ENCODE data around the gene UGT1A6. TPM values are rescaled to one million over a fixed set of nuclear protein-coding genes. Genes with fewer than 3 reads are reported as not detected.

Gene UGT1A6
- total RNA-seq, 1 experiment from 2014 or later, result 18.3 TPM

DNA sequence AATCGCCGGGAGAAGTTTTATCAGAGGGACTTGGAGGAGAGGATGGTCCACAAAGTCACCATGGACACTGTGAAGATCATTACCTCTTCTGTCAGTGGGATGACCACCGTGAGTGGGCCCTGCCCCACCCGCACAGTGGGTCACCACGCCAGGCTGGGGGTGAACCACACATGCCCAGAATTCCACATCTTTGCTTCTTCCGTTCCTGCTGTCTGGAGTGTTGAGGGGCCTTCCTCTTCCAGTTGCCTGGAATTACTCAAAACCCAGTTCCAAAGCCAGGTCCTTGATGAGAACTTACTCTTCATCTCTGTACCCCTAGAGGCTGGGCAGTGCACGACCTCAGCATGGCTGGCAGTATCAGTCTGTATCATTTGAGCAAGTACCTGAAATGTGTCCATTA is 107.5 kb downstream of the UGT1A6 start:
- DNase-seq (ENCODE audit: low spot score), result no peak

DNA sequence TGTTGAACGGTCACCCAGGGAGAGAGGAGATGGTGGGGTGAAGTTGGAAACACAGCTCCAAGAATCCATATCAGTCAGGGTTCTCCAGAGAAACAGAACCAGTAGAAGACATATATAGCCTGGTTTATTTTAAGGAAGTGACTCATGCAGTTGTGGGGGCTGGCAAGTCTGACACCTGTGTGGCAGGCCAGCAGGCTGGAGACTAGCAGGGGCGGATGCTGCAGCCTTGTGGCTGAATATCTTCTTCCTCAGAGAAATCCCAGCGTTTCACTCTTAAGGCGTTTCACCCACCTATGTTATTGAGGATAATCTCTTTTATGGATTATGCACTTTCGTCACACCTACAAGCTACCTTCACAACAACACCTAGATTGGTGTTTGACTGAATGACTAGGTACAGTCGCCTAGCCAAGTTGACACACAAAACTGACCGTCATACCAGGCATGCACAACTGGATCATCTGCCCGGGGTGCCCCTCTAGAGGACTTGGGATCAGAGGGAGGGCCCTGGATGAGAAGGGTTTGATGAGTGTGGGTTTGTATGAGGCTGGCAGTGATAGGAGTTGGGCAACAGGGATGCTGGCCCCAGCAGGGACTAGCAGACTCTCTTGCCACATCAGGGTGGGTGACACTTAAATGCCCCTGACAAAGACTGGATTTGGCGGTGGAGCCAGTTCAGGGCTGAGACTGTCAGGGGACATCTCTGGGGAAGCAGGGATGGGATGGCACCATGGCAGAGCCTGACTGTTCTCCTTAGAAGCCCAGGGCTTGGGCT is 108.9 kb downstream of the UGT1A6 start:
- DNase-seq (ENCODE audit: low spot score), result peak; percentile 80

DNA sequence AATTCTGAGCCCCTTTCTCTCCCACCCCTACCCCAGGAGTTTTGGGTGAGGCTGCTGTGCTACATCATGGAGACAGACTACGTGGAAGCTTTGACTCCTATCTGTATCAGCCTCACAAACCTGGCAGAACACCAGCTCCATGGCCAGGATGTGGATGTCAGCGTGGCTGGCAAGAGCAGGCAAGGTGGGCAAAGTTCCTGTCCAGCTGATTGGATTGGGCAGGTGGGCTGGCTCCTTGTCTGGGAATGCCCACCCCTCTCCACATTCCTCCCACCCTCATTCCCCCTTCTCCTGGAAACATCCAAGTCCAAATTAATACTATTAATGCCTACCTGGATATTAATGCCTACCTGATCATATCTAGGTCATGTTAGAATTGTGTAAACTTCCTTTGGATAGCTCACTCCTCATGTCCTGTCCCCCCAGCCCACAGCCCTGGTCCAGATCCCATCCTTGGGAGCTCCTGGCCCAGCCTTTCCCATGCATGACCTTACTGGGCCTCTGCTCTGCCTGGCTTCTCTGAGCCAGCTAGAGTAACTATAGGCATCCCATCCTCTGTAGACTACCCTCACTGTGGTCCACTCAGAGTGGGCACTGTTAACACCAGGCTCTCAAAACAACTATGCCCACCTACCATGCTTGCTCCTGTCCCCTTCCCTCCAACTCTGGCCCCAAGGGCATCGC is 109.6 kb downstream of the UGT1A6 start:
- no peak for DNase-seq (ENCODE audit: low spot score)

DNA sequence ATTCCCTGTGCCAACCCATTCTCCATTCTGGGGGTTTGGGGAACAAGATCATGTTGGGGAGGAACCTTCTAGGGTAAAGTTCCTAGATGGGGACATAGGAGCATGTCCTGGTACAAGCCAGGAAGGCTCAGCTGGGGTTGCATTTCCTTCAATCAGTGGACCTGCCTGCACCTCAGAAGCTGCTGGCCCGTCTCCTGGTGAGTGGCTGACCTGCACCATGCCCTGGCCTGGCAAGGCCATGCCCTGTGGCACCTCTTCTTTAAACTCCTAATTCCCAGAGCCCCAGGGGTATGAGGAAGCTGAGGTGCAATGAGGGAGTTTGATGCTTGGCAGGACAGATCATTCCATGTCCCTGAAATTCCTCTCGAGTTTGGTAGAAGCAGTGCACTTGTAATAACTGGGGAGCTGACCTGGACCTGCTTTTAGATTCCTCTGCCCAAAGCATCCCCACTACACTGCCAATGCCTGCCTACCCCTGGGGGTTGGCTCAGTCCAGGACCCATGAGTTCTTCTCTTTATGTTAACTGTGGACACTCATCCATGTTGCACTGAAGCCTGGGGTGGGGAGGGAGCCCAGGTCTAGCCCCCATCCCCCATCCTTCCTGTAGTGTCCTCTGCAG is 110.7 kb downstream of the UGT1A6 start:
- no peak for DNase-seq (ENCODE audit: low spot score)

DNA sequence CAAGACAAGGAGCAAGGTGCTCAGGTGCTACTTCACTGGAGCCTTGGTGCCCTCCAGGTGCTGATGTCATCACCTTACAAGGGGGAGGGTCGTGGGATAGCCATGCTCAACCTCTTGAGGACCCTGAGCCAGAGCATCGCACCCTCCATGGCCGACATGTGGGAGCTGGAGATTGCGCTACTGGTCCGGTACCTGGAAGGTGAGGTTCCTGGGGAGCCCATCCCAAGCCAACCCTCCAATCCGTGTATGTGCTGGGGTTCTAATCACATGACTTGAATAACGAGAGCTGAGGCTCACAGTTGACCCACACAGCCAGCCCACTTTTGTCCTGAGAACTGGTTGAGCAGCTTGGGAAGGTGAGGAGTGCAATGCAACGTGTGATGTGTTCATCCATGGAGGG is 111.3 kb downstream of the UGT1A6 start:
- no peak for DNase-seq (ENCODE audit: low spot score)

DNA sequence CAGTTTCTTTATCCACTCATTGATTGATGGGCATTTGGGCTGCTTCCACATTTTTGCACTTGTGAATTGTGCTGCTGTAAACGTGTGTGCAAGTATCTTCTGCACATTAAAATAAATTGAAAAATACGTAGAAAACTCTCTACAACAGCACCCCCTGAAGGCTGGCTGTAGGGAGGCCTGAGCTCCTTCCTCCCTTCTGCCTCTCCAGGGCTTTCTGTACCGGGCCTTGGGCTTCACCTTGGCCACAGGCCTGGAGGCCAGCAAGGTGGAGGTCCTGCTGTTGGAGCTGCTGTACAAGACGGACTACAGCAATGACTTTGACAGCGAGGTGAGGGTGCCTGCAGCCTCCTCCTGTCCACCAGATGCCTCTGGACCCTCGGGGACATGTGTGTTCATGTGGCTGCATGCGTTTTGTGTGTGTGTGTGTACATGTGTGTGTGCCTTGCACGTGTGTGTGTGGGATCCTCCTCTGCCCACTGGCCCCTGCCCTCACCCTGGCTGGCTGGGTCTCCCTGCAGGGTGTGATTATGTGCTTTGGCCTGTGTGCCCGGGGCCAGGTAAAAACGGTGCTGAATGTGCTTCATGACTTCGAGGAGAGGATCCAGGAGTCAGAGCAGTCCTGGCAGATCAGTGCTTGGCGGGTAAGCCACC is 114.7 kb downstream of the UGT1A6 start:
- no peak for DNase-seq (ENCODE audit: low spot score)

DNA sequence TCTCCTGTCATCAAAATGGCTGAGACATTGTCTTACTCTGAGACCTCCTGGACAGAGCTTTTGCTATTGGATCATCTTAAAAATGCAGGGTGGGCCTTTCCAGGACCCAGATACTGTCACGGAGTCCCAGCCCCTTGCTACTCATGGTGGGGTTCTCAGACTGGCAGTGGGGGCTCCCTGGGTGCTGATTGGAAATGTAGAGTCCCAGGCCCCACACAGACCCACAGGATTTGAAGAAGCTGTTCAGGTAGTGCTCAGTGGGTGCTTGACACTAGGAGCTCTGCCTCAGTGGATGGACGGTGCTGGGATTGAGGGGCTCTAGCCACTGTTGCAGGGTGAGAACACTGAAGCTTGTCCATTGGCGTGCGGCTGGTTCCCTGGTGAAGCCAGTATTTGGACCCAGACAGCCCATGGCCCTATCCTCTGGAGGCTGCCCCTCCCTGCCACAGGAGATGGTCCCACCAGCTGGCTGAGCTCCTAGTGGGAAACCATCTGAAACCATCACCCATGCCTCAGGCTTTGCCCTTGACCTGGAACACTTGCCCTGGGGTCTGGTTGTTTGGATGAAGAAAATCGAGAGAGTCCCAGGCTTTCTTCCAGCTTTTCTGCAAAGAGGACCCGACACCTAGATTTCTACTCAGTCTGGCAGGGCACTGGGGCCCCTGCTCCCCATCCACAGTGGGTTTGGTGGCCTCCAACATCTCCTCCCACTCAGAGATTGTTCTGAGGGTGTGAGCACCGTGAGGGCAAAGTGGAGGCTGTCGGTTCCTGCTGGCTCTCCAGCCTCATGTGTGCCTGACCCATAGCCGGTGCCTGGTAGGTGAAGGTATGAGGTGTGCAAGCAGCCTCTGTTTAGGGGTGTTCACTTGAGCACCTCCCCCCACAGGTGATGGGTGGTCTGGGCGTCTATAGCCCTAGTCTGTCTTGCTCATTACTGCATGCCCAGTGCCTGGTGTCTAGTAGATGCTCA is 115.6 kb downstream of the UGT1A6 start:
- no peak for DNase-seq (ENCODE audit: low spot score)

DNA sequence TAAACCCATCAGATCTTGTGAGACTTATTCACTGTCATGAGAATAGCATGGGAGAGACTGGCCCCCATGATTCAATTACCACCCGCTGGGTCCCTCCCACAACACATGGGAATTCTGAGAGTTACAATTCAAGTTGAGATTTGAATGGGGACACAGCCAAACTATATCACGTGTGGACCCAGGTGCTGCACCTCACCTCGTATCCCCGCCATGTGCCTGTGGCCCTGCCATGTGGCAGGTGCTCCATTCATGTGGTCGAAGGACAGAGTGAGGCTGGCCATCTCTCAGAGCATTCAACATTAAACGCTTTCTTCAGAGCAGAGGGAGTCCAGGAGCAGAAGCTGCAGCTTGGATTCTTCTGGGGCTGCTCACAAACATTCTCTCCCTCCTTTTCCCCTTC is 117.7 kb downstream of the UGT1A6 start:
- DNase-seq (ENCODE audit: low spot score), result no peak

DNA sequence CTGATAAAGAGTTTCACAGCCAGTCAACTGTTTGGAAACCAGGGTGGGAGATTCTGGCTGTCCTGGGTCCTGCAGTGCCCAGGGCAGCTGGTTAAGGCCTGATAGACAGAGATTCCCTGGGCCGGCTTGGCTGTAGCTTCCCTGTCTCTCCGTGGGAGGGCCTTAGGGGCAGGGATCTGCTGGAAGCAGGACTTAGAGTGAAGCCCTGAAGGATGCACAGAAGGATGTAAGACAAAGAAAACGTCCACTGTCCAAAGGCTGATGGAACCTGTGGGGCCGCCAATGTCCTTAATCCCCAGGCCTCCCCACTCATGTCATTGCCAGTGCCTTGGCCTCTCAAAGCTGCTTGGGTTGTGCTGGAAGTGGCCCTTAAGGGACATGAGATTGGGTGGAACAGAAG is 118.4 kb downstream of the UGT1A6 start:
- DNase-seq (ENCODE audit: low spot score), result no peak

DNA sequence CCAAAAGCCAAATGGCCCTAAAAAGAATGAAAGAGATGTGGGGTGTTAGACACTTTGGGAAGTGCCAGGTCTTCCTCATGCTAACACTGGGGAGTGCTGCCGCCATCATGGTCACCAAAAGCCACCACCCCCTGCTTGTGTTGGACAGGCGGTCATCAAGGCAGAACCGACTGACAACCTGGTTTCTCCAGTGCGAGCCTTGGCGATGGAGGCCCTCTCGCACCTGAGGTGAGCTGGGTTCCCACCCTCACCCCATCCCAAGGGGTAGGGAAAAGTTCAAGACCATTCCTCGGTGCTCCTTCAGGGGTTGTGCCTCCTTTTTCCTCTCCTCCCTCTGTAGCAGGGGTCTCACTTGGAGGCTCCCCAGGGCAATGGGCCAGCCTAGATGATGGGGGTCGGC is 119.0 kb downstream of the UGT1A6 start:
- DNase-seq (ENCODE audit: low spot score), result no peak

DNA sequence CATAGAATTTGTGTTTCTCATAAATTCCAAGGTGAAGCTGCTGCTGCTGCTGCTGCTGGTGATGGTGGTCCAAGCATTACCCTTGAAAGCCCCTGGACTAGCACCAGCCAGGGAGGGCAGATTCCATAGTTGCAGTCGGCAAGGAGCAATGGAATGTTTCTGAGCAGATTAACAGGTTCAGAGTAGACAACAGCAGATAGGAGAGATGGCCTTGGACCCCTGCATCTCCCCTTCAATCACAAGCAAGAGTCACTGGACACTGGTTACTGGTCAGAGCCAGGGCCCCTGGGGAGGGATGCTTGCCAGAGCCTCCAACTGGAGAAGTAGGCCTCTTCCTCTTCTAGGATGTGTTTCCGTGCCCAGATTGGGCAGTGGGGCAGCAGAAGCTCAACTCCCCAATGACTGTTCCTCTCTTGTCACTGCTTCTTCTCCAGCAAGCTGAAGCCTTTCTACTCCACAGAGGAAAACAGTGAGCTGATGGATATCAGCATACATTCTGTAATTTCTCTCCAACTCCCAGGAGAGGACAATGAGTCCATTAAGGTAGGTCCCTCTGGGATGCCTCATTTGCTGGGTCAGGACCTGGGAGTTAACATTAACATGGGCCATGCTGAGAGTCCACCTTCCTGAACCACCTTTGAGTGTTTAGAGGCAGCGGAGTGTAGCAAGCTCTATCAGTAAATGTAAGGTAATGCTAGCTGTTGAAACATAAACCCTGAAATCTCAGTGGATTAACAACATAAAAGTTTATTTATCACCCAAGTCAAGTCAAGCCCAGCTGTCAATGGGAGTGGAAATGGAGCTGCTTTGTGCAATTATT is 120.8 kb downstream of the UGT1A6 start:
- DNase-seq (ENCODE audit: low spot score), result no peak

DNA sequence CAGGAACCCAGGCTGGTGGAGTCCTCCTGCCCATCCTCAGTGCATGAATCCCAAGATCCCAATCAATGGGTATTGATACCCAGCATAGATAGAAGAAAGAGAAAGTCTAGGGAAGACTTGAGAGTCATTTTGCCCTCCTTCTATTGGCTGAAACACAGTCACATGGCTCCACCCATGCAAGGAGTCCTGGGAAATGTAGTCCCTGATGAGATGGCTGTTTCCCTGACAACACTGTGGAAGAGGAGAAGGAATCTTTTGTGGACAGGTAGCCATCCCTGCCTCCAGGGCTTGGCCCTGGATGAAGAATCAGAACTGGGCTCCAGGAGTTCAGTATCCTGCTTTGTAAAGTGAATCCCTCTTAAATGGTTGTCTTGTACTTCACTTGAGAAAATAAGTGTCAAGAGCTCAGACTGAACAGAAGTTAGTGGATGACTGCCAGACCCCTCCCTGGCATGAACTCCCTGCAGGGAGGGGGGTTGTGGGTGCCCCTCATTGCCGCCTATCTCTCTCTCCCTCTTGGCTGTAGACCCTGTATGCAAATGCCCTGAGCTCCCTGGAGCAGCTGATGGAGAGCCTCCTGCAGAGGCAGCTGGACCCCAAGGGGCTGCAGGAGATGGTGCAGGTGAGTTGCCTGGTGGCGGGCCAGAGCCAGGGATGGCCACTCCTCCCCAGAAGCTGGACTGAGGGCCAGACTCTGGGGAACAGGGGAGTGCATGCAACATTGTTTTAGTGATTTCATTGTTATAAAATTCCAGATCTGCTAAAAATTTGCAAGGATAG is 121.6 kb downstream of the UGT1A6 start:
- DNase-seq (ENCODE audit: low spot score), result peak; percentile 47

DNA sequence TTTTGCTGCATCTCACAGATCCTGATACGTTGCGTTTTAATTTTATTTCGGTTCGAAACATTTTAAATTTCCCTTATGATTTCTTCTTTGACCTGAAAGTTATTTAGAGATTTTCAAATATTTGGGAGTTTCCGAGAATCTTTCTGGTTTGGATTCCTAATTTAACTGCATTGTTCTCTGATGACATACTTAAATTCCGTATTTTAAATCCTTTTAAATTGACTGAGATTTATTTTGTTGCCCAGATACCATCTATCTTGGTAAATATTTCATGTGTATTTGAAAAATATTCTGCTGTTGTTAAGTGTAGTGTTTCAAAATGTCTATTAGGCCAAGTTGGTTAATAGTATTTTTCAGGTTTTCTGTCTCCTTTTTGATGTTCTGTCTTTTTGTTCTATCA is 123.2 kb downstream of the UGT1A6 start:
- DNase-seq (ENCODE audit: low spot score), result no peak

DNA sequence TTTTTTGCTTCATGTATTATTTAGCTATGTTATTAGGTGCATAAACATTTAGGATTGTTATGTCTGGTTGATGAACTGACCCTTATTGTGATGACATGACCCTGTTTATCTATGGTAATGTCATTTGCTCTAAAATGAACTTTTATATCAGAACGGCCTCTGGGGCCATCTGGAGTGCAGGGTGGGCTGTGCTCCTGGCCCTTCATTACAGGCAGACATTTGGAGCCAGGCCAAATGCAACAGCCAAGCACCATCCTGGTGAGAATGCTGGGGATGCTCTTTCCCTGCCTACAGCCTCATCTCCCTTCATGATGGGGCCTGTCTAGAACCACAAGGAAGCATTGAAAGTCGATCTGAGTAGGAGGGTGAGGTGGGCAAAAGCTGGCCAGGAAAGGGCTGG is 123.6 kb downstream of the UGT1A6 start:
- no peak for DNase-seq (ENCODE audit: low spot score)

DNA sequence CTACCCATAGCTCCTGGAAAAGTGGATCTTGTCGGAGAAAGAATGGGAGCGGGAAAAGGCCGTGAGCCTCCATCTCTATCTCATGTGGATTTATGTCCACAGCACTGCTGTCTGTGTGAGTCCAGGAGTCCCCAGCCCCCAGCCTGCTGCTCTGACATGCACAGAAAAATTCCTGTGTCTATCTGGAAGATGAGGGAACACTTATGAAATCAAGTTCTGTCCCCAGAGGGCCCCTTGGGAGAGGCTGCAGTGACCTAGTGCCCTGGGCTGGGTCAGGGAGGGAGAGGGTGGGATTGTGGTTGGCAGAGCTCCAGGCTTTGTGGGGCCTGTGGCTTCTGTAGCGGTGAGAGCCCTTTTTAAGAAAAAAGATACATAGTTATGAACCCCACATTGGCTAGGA is 124.1 kb downstream of the UGT1A6 start:
- no peak for DNase-seq (ENCODE audit: low spot score)

DNA sequence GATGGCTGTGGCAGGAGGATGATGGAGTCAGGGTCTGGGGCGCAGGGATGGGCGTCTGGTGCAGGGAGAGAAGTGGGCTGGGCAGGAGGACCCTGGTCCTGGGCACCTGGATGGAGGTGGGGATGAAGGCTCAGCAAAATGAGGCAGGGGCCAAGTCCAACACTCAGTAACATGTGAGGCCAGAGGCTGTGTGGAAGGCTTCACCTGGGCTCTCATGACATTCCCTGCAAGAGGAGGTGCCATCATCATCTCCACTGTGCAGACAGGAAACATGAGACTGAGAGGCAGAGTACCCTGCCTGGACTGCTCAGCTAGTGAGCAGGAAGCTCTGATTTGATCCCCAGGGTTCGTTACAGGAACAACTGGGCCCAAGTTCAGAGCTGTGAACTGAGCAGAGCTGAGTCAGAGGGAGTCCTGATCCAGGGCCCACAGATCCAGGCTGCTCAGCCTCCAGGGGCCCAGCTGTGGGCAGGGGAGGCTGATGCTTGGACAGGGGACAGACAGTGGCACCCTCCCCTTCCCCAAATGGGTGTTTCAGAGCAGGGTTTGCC is 124.7 kb downstream of the UGT1A6 start:
- no peak for DNase-seq (ENCODE audit: low spot score)

DNA sequence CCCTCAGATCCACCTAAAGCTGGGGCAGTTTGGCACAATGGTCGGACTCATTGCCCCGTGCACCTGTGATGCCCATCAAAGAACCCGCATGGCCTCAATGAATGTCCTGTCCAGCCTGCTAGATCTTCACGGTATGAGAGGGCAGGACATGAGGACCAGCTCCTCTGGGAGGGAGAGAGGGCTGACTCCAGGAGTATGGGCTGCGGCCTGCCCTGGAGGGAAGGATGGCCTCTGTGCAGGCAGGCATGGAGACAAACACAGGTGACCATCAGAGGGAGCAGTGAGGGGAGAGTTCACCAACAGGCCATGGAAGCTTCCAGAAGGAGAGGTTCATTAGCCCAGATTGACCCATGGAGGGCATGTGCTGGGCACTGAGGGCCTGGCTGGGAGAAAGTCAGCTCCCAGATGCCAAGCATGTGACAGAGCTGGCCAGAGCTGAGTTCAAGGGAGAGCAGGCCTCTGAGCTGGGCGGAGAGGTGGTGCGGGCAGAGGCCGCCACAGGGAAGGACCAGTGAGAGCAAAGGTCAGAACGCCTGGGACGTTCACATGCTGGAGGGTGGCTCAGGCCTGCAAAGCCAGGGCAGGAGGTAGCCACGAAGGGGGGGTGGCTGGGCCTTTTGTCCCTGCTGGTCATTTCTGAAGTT is 125.4 kb downstream of the UGT1A6 start:
- DNase-seq (ENCODE audit: low spot score), result no peak

All from HT-29 (cell line).